Neuronal stem cell (in vitro differentiated cells): ENCODE measurements around the gene TMEM150C.
A peak's percentile ranks its signal among the peaks of the same experiment; 100 is the strongest.
"Not testable (repeated sequence)": the region's sequence is repeated elsewhere in the genome, so short reads cannot be mapped to it uniquely, and the experiment has no call there.

Experiments
- DNase-seq: peaks from one replicate; pipeline ENCODE4 v3.0.0-alpha.2; 2013; ENCODE audit warnings: low spot score
- H2AFZ ChIP-seq: one replicate; pipeline ENCODE4 v1.6.1; 2013; ENCODE audit warnings: mild to moderate bottlenecking, low read length, inconsistent platforms
- H2AK5ac ChIP-seq: 2 replicates; pipeline ENCODE4 v1.6.1; 2013; ENCODE audit warnings: low read depth, mild to moderate bottlenecking, inconsistent platforms, low read length, moderate library complexity, mixed read lengths
- H2BK120ac ChIP-seq: 2 replicates; pipeline ENCODE4 v1.6.1; 2013; ENCODE audit warnings: low read depth, mild to moderate bottlenecking, inconsistent platforms, low read length, moderate library complexity, mixed read lengths
- H2BK12ac ChIP-seq: one replicate; pipeline ENCODE4 v1.6.1; 2013; ENCODE audit warnings: low read length, inconsistent platforms
- H2BK15ac ChIP-seq: 2 replicates; pipeline ENCODE4 v1.6.1; 2013; ENCODE audit warnings: mild to moderate bottlenecking, low read length, inconsistent platforms, mixed read lengths
- H2BK5ac ChIP-seq: one replicate; pipeline ENCODE4 v1.6.1; 2013; ENCODE audit warnings: inconsistent platforms, mild to moderate bottlenecking, low read length, moderate library complexity
- H3K14ac ChIP-seq: one replicate; pipeline ENCODE4 v1.6.1; 2013; ENCODE audit warnings: low read length, inconsistent platforms
- H3K18ac ChIP-seq: 2 replicates; pipeline ENCODE4 v1.6.1; 2013; ENCODE audit warnings: low read length, inconsistent platforms
- H3K23ac ChIP-seq: 2 replicates; pipeline ENCODE4 v1.6.1; 2013; ENCODE audit warnings: low read depth, mild to moderate bottlenecking, mixed read lengths, low read length, inconsistent platforms; ENCODE audit not compliant: poor library complexity
- H3K27ac ChIP-seq: replicated peaks from 3 replicates; pipeline ENCODE4 v1.5.1; 2013; ENCODE audit warnings: low read length, inconsistent platforms
- H3K27me3 ChIP-seq, 3 experiments: 2 replicates each; pipeline ENCODE4 v1.6.1; 2013; ENCODE audit warnings: low read length in 3 of 3, mild to moderate bottlenecking in 2 of 3, inconsistent platforms in 1 of 3, low read depth in 1 of 3, mixed read lengths in 1 of 3, moderate library complexity in 1 of 3; ENCODE audit not compliant: control insufficient read depth in 3 of 3, insufficient read depth in 3 of 3
- H3K36me3 ChIP-seq, 2 donors: replicated peaks in 1 of 2; 2 replicates each; pipeline ENCODE4 v1.6.1; 2013; ENCODE audit warnings: low read length in 2 of 2; ENCODE audit not compliant: control insufficient read depth in 2 of 2, insufficient read depth in 2 of 2
- H3K4ac ChIP-seq: 2 replicates; pipeline ENCODE4 v1.6.1; 2013; ENCODE audit warnings: inconsistent platforms, mild to moderate bottlenecking, low read length, moderate library complexity
- H3K4me1 ChIP-seq, 2 donors: 1 replicate in 1 of 2; 2 replicates in 1 of 2; pipeline ENCODE4 v1.6.1; 2013; ENCODE audit warnings: low read length in 2 of 2, low read depth in 1 of 2; ENCODE audit not compliant: control insufficient read depth in 2 of 2, insufficient read depth in 1 of 2
- H3K4me2 ChIP-seq: one replicate; pipeline ENCODE4 v1.6.1; 2013; ENCODE audit warnings: mild to moderate bottlenecking, low read length, inconsistent platforms; ENCODE audit not compliant: insufficient read depth, poor library complexity, severe bottlenecking
- H3K4me3 ChIP-seq, 2 donors: 2 replicates each; pipeline ENCODE4 v1.5.1; 2013; ENCODE audit warnings: low read length in 2 of 2, mild to moderate bottlenecking in 2 of 2, inconsistent platforms in 1 of 2, moderate library complexity in 1 of 2
- H3K79me1 ChIP-seq: one replicate; pipeline ENCODE4 v1.6.1; 2013; ENCODE audit warnings: low read depth, mild to moderate bottlenecking, inconsistent platforms, low read length, moderate library complexity
- H3K9ac ChIP-seq: one replicate; pipeline ENCODE4 v1.6.1; 2013; ENCODE audit warnings: mild to moderate bottlenecking, low read depth, low read length, inconsistent platforms; ENCODE audit not compliant: poor library complexity
- H3K9me3 ChIP-seq, 2 donors: replicated peaks in 1 of 2; 2 replicates each; pipeline versions ENCODE3 to v1.6.1; 2013; ENCODE audit warnings: low read length in 2 of 2, mild to moderate bottlenecking in 2 of 2, inconsistent platforms in 1 of 2, low read depth in 1 of 2, mixed read lengths in 1 of 2, moderate library complexity in 1 of 2; ENCODE audit not compliant: control insufficient read depth in 2 of 2, insufficient read depth in 1 of 2
- H4K8ac ChIP-seq: one replicate; pipeline ENCODE4 v1.6.1; 2013; ENCODE audit warnings: low read depth, mild to moderate bottlenecking, inconsistent platforms, low read length, moderate library complexity
- H4K91ac ChIP-seq: one replicate; pipeline ENCODE4 v1.6.1; 2013; ENCODE audit warnings: low read length, low read depth, mild to moderate bottlenecking, inconsistent platforms; ENCODE audit not compliant: poor library complexity
- WGBS, 2 donors: extraction: QIAGEN DNeasy Blood & Tissue Kit; methylation state at CpG; one replicate each; pipeline ENCODE4 v1.1.7; 2013; ENCODE audit warnings: missing lambda C conversion rate in 2 of 2, mixed read lengths in 1 of 2; ENCODE audit not compliant: insufficient read length in 2 of 2, insufficient replicate concordance in 1 of 2; ENCODE audit errors: extremely low coverage in 2 of 2; 5-methylcytosine and 5-hydroxymethylcytosine counted together

The TMEM150C gene

GRCh38 chr4:82560853-82561785 is 669 bp downstream of the TMEM150C start:
- no CpG with 5 or more reads among the region's 61 CpGs for WGBS, 2 donors
- no peak overlapping the region for H2BK5ac ChIP-seq

GRCh38 chr4:82559735-82560120 is 2.1 kb downstream of the TMEM150C start:
- H3K4me1 ChIP-seq = peaks cover 3% of the 10 kb centered on the region in 2 donors
- H2AK5ac ChIP-seq = no peak overlapping the region
- no peak overlapping the region for H3K14ac ChIP-seq
- no peak overlapping the region for H3K4me2 ChIP-seq
- no peak overlapping the region for H3K23ac ChIP-seq
- no CpG with 5 or more reads among the region's 4 CpGs for WGBS, 2 donors
- no peak overlapping the region for H2BK15ac ChIP-seq
- no peak overlapping the region for H2AFZ ChIP-seq
- no peak overlapping the region for H3K18ac ChIP-seq
- no peaks in the 10 kb centered on the region for H3K36me3 ChIP-seq
- H2BK12ac ChIP-seq = no peak overlapping the region
- H3K4ac ChIP-seq = no peak overlapping the region
- H3K9me3 ChIP-seq = peaks cover 0 to 6% of the 10 kb centered on the region in 2 donors
- DNase-seq = no peak
- no peak overlapping the region for H2BK5ac ChIP-seq
- H3K27ac ChIP-seq = no peak overlapping the region
- H4K8ac ChIP-seq = no peak overlapping the region
- no peak overlapping the region for H3K4me3 ChIP-seq
- H4K91ac ChIP-seq = no peak overlapping the region
- H2BK120ac ChIP-seq = no peak overlapping the region
- H3K27me3 ChIP-seq = peaks cover 0 to 62% (median 7%) of the 10 kb centered on the region in 3 experiments
- no peak overlapping the region for H3K9ac ChIP-seq
- H3K79me1 ChIP-seq = no peaks in the 10 kb centered on the region

More at GRCh38 chr4:82560853-82561785, 669 bp downstream of the TMEM150C start:
- H3K18ac ChIP-seq = peak overlapping the region; percentile 91
- no peak overlapping the region for H2BK12ac ChIP-seq
- H2BK120ac ChIP-seq = no peak overlapping the region
- H3K36me3 ChIP-seq = no peaks in the 10 kb centered on the region
- H3K4me2 ChIP-seq = peak overlapping the region; percentile 95
- H3K27ac ChIP-seq = no peak overlapping the region
- no peak overlapping the region for H4K8ac ChIP-seq
- peaks cover 0 to 69% (median 7%) of the 10 kb centered on the region in 3 experiments for H3K27me3 ChIP-seq
- no peak for DNase-seq
- no peak overlapping the region for H2BK15ac ChIP-seq
- no peak overlapping the region for H4K91ac ChIP-seq
- H3K9ac ChIP-seq = peak overlapping the region; percentile 67
- no peak overlapping the region for H2AK5ac ChIP-seq
- peak overlapping the region; percentile 91 for H2AFZ ChIP-seq
- peak overlapping the region; percentile 51 to 90 for H3K4me3 ChIP-seq
- peaks cover 0 to 6% of the 10 kb centered on the region in 2 donors for H3K9me3 ChIP-seq
- no peak overlapping the region for H3K23ac ChIP-seq
- no peaks in the 10 kb centered on the region for H3K79me1 ChIP-seq
- H3K4ac ChIP-seq = no peak overlapping the region
- peaks cover 3% of the 10 kb centered on the region in 2 donors for H3K4me1 ChIP-seq
- H3K14ac ChIP-seq = no peak overlapping the region

GRCh38 chr4:82559090-82559734 is 2.6 kb downstream of the TMEM150C start:
- not testable (repeated sequence) for H3K27ac ChIP-seq, H2BK12ac ChIP-seq, H3K18ac ChIP-seq, H4K8ac ChIP-seq, H3K4me2 ChIP-seq, DNase-seq, H3K4me1 ChIP-seq, H3K9me3 ChIP-seq, H2AK5ac ChIP-seq, H3K4ac ChIP-seq, H3K9ac ChIP-seq, H3K4me3 ChIP-seq, H3K23ac ChIP-seq, H2AFZ ChIP-seq, H2BK15ac ChIP-seq, H2BK5ac ChIP-seq, H3K14ac ChIP-seq, H4K91ac ChIP-seq, H3K36me3 ChIP-seq, H3K79me1 ChIP-seq, H2BK120ac ChIP-seq
- peaks cover 0 to 61% (median 7%) of the 10 kb centered on the region in 3 experiments for H3K27me3 ChIP-seq
- 93 to 100% methylated on average over 1 to 2 of the region's 13 CpGs for WGBS, 2 donors

GRCh38 chr4:82555276-82555675 is 6.5 kb downstream of the TMEM150C start:
- Histone ChIP-seq H3K27me3 (peaks cover 0 to 39% (median 0%) of the 10 kb centered on the region in 3 experiments), H3K4ac (no peak overlapping the region), H3K36me3 (no peaks in the 10 kb centered on the region), H4K91ac (no peak overlapping the region), H2BK120ac (no peak overlapping the region), H3K27ac (no peak overlapping the region), H2AFZ (no peak overlapping the region), H3K4me3 (no peak overlapping the region), H3K4me2 (no peak overlapping the region), H2AK5ac (no peak overlapping the region), H3K79me1 (no peaks in the 10 kb centered on the region), H3K9ac (no peak overlapping the region), H2BK15ac (no peak overlapping the region), H3K9me3 (no peaks in the 10 kb centered on the region), H2BK5ac (no peak overlapping the region), H4K8ac (no peak overlapping the region), H3K18ac (no peak overlapping the region), H3K23ac (no peak overlapping the region), H3K4me1 (no peaks in the 10 kb centered on the region), H2BK12ac (no peak overlapping the region), H3K14ac (no peak overlapping the region)
- no peak for DNase-seq
- no CpG with 5 or more reads among the region's 3 CpGs for WGBS, 2 donors
